GM12892 (cell line): ENCODE measurements around the gene ARHGAP21.

ENCODE experiments used
- DNase-seq: peaks from one replicate; pipeline ENCODE4 v3.0.0; 2011; ENCODE audit not compliant: insufficient read length
- FAIRE-seq: peaks from 2 replicates; lab custom pipeline; 2011; peaks lifted over from hg19 to GRCh38; lab: Jason Lieb, UNC
- POLR2A ChIP-seq: IDR thresholded peaks from 2 replicates; pipeline ENCODE4 v1.6.1; 2011; ENCODE audit warnings: low read depth, low read length, control low read depth
- POLR2AphosphoS5 ChIP-seq: IDR thresholded peaks from 2 replicates; pipeline ENCODE4 v1.6.1; 2011; ENCODE audit warnings: low read depth, low read length, control low read depth
- TAF1 ChIP-seq: IDR thresholded peaks from 2 replicates; pipeline ENCODE4 v1.6.1; 2011; ENCODE audit warnings: low read depth, mild to moderate bottlenecking, control low read depth, low read length, borderline replicate concordance

The ARHGAP21 gene

DNA sequence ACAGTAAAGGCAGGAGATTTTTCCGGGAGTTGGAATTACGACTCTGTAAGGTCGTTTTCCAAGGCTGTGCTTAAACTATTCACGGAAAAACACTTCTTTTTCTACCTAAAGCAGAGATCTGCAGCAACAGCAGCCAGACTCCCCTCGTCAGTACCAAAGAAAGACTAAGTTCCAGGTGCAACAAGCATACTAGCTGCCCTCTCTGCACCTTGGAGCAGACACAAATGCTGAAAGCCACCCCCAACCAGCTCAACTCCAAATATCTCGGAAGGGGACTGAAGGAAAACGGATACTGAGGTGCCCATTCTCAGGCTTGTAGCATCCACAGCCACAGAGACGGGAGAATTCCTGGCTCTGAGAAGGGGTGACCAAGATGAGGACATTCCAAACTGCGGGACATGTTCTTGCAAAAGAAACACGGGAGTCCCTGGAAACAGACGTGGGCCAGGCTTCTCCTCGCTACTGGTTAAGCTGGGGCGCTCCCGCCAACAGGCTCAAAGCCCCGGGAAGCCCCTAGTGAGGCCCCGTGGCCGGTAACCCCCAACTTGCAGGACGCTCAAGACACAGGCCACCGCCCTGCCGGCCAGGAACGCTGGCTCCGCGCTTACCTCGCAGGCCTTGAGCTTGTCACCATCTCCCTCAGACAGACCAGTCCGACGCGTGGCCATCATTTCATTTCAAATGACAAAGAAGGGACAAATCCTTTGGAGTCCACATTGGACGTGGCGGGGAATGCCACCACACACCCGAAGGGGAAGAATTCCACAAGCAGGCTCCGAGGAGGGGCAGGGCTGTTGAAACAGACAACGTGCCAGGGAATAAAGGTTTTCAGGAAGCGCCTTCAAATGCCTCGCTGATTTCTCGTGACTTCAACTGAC lies 2.2 kb downstream of the ARHGAP21 start:
- DNase-seq (peak; percentile 1), FAIRE-seq (peak; percentile 50)

DNA sequence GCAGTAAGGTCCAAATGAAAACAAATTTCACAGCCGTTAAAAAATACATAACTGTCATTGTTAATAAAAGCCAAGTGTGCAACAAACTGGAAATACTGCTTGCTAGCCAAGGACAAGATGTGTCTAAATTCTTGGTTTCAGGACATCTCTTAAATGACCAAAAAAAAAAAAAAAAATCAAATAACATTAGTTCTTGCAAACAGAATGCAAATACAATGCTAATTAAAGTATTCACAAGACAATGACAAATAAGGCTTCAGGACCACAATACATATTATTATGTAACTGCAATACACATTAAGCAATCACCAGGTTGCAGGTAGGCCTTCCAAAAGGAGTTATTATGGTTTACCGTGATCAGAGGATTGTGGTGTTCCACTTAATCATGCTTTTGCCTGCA lies 3.6 kb downstream of the ARHGAP21 start:
- TF ChIP-seq TAF1: no peak
- no peak for TF ChIP-seq POLR2AphosphoS5
- TF ChIP-seq POLR2A: no peak
- no peak for DNase-seq
- no peak for FAIRE-seq

More for the DNA sequence above, 2.2 kb downstream of the ARHGAP21 start:
- TF ChIP-seq POLR2AphosphoS5 (no peak), TAF1 (no peak), POLR2A (no peak)

DNA sequence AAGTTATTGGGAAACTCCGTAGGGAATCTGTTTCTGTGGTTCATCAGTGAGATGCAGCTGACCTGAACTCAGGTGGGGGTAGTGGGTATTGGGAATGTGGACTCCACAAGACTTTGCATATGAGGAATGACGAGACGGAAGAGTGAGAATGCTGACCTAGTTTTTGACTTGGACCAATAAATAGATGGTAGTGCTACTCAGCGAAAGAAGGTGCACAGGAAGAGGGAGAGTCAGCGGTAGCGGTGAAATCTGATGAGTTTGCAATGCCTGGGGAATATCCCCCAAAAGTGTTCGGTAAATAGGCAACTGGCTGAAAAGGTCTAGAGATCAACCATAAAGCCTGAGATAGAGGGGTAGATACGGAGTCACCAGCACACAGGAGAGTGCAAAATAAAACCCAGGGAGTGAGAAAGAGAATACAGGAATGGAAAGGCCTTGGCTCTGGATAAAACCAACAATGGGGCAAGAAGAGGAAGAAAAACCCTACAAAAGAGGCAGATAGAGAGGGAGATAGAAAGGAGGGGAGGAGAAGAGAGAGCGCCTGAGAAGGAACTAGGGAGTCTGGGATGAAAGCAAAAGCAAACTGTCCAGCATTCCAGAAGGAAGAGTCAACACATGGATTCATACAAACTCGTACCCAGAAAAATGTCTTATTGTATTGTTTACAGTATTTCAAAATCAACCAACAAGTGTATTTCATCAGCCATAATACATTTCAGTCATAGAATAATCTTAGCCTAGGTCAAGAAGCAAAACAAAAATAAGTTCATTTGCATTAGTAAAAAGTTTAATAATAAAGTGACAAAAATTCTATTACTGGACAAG lies 5.4 kb downstream of the ARHGAP21 start:
- DNase-seq (no peak), FAIRE-seq (no peak)
- no peak for TF ChIP-seq POLR2A

DNA sequence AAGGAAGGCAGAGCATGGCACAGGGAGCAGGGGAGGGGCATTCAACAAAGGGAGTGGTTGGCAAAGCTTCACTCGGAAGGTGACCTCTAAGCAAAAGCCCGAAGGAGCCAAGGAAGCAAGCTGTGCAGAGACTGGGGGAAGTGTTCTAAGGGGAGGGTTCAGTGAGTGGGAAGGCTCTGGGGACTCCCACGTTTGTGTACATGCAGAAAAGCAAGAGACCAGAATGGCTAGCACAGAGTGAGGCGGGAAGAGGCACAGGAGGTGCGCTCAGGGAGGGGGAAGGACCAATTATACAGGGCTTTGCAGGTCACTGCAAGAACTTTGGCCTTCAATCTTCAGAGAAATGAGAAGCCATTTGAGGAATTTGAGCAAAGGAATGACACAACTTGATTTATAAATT lies 7.4 kb downstream of the ARHGAP21 start:
- no peak for DNase-seq
- TF ChIP-seq POLR2A: no peak
- TF ChIP-seq TAF1: no peak
- TF ChIP-seq POLR2AphosphoS5: no peak
- FAIRE-seq: no peak

DNA sequence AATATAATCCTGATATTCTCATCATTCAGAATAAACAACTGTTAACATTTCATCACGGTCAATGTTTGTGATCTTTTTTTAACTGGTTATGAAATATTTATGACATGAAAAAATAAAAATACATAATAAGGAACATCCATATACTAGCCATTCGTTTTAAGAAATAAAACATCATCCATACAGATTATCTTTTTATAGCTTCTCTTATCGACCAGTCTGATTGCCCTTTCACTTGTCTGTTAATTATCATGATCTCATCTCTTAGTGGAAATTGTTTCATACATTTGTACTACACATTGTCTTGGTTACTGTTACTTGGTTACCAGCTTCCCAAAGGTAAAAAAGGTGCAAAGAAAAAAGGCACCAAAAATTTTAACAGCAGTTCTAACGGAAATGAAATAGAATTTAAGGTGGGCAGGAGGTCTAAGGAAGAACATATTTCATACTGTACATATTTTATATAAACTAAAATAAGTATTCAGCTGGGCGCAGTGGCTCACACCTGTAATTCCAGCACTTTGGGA lies 8.4 kb downstream of the ARHGAP21 start:
- TF ChIP-seq POLR2A (no peak), TAF1 (no peak), POLR2AphosphoS5 (no peak)
- FAIRE-seq (no peak), DNase-seq (no peak)

DNA sequence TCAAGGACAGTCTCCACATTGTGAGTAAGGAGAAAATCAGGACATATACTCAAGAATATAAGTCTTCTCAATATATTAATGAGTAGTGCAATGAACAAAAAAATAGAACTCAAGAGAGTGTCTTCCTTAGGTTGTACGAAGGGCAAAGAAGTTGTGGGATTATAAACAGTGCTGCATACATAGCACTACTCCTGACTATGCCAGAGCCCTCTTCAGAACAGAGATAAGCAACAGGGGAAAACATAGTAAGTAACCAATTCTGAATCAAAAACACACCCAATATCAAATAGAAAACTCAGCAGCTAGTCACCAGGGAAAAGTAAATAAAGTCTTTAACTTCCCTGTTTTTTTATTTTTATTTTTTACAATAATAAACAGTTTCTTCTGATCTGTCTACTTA lies 10.6 kb downstream of the ARHGAP21 start:
- no peak for DNase-seq
- TF ChIP-seq POLR2AphosphoS5 (no peak), POLR2A (no peak), TAF1 (no peak)
- no peak for FAIRE-seq

DNA sequence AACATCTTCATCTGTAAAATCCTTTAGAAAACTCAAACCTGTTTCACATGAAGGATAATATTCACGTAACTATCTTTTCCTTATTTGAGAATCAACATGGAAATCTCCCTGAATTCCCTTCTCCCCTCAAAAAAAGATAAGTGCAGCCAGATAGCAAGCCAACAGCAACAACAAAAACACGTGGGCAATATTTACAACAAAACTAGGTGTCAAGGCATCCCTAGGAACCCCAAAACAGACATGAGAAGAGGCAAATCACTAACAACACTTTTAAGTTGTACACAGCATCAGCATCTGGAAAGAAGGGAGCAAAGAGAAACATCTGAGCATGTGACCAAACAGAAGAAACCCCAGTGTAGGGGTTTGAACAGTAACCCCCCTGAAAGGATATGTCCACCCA lies 12.2 kb downstream of the ARHGAP21 start:
- FAIRE-seq: no peak
- TF ChIP-seq TAF1 (no peak), POLR2AphosphoS5 (no peak), POLR2A (no peak)
- DNase-seq: no peak

DNA sequence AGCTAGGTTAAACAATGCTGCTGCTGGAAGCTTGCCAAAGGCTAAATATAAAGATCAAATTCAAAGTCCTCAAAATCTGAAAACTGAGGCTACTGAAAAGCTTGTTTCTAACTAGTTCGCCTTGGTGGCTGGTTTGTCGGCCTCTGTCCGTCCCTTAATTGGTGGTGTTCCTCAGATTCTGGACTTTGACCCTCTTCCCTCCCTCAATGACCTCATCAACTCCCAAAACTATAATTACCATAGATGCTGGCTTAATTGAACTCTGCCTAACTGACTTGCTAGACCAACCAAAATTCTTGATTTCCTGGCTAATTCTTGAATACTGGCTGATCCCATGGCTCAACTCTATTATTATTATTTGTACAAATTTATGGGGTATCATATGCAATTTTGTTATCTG lies 15.6 kb downstream of the ARHGAP21 start:
- no peak for FAIRE-seq

DNA sequence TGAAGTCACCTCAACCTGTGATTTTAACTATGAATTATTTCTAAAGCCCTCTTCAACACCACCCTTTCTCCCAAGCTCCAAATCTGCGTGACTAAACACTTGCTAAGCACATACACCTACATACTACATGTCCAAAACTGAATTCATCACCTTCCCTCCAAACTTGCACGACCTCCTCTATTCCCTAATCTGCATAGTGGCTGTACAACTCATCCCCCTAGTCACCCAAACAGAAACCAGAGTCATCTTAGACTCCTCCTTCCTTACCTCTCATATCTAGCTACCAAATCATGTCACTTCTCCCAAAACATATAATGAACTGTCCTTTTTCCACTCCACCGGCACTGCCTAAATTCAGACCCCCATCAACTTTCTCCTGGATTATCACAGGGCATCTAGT lies 16.2 kb downstream of the ARHGAP21 start:
- FAIRE-seq (peak; percentile 14), DNase-seq (no peak)
- TF ChIP-seq POLR2A: no peak
- TF ChIP-seq TAF1: no peak
- TF ChIP-seq POLR2AphosphoS5: no peak

More for the DNA sequence above, 15.6 kb downstream of the ARHGAP21 start:
- TF ChIP-seq POLR2A: no peak
- TF ChIP-seq TAF1: no peak
- TF ChIP-seq POLR2AphosphoS5: no peak
- DNase-seq: no peak

DNA sequence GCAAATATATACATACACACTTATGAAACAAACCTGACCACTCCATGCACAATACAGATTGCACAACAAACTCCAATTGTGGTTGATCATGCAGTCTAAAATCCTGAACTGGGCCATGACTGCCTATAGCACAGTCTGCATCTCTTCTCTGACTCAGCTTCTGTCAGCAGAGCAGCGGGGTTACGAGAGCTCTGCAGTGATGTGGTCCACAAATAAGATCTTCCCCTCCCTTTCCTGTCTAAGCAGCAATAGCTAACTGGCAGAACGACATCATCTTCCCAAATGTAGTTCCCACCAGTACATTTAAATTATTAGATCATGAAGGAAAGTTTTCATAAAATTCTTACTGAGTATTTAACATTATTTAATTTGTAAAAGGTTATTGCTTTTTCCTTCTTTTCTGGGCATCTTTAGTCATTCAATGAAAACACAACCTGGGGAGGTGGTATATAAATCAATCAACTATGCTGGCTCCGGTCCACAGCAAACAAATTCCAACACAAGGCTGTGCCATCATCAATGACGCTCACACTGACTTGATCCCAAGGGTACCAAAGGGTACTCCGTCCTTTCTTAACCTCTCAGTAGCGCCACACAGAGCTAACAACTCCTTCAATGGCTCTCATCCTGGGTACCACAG lies 17.1 kb downstream of the ARHGAP21 start:
- TF ChIP-seq POLR2A (no peak), POLR2AphosphoS5 (no peak), TAF1 (no peak)
- FAIRE-seq (peak; percentile 82), DNase-seq (no peak)

DNA sequence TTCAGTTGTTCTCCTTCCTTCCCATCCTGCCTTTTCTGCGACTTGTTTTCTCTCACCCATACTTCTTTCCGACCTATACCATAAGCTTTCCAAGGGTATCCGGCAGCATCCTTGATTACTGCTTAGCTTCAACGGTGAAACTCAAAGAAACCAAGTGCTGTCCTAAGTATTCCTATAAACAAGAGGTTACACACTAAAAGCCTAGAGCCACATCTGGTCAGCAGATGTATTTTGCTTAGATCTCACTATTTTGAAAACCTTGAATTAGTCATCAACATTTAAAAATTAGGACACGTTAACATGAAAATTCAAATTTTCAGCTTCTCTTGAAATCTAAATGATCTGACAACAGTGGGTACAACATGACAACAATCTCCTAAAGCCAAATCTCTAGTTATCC lies 20.0 kb downstream of the ARHGAP21 start:
- FAIRE-seq (no peak), DNase-seq (no peak)
- TF ChIP-seq POLR2A (no peak), TAF1 (no peak), POLR2AphosphoS5 (no peak)

DNA sequence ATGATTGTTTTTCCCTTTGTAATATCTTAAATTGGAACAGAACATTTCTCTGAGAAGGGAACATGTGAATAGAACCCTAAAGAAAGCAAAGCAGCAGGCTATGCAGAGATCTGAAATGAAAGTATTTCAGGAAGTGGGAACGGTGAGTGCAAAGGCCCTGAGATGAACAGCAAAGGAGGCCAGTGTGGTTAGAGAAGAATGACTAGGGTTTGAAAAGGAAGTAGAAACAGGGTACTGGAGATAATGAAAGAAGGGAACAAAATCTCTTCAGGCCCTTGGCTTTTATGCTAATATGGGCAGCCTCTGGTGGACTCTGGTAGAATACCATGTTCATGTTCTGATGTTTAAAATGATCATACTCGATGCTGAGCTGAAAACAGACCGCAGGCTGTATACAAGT lies 22.2 kb downstream of the ARHGAP21 start:
- TF ChIP-seq POLR2A (no peak), TAF1 (no peak), POLR2AphosphoS5 (no peak)
- DNase-seq: peak; percentile 7
- FAIRE-seq: no peak
